Measurements from ENCODE around the gene MAG. TPM values are rescaled to one million over a fixed set of nuclear protein-coding genes. Genes with fewer than 3 reads are reported as not detected.
A peak's percentile ranks its signal among the peaks of the same experiment; 100 is the strongest.

The MAG gene
- total and polyA plus RNA-seq, 2 of the 13 experiments (the other 11 are each of a cell fraction or from before 2014, with no cell fraction given): 0.20 to 1.3 TPM

GRCh38 chr19:35248310-35249145 lies 43.4 kb upstream of the MAG start, which contains the start of gene LSR (continued):
- TF ChIP-seq SAP130 (CRISPR knock-in tag; IDR thresholded peaks at IDR 0.05; ENCODE audit: low read depth): peak; percentile 83
- TF ChIP-seq THAP8 (CRISPR knock-in tag; IDR thresholded peaks at IDR 0.05; ENCODE audit: borderline replicate concordance): no peak
- peak; percentile 91; the same call in 1 of the 2 replicates for TF ChIP-seq NONO (IDR thresholded peaks at IDR 0.05)
- peak; percentile 97 for TF ChIP-seq NONO (CRISPR knock-in tag; conservative IDR thresholded peaks at IDR 0.05)
- TF ChIP-seq PREB (CRISPR knock-in tag; IDR thresholded peaks at IDR 0.05): peak; percentile 68; the same call in 1 of the 2 replicates
- TF ChIP-seq ZNF773 (CRISPR knock-in tag; IDR thresholded peaks at IDR 0.05; ENCODE audit: borderline replicate concordance): peak; percentile 77; the same call in 1 of the 2 replicates
- no peak; the same call in 1 of the 2 replicates for TF ChIP-seq ZNF629 (CRISPR knock-in tag; conservative IDR thresholded peaks at IDR 0.05)
- 0 out of 2 replicates have a peak, but pooled peaks have one; percentile 88 for TF ChIP-seq ZNF547 (CRISPR knock-in tag; IDR thresholded peaks at IDR 0.05)
- no peak for TF ChIP-seq FOXO4 (CRISPR knock-in tag; conservative IDR thresholded peaks at IDR 0.05)
- TF ChIP-seq HDAC6 (IDR thresholded peaks at IDR 0.05; ENCODE audit: low read depth, low read length): no peak
- TF ChIP-seq NRL (CRISPR knock-in tag; IDR thresholded peaks at IDR 0.05; ENCODE audit: borderline replicate concordance): no peak; the same call in 1 of the 2 replicates
- no peak for TF ChIP-seq ARID3A (IDR thresholded peaks at IDR 0.05; ENCODE audit: low read depth, low read length)
- peak; percentile 18; the same call in 1 of the 2 replicates for TF ChIP-seq ZNF503 (CRISPR knock-in tag; IDR thresholded peaks at IDR 0.05)
- TF ChIP-seq ZNF572 (CRISPR knock-in tag; IDR thresholded peaks at IDR 0.05): 0 out of 2 replicates have a peak, but pooled peaks have one; percentile 14
- TF ChIP-seq PTBP1 (IDR thresholded peaks at IDR 0.05; ENCODE audit: low read depth, low read length, poor library complexity, severe bottlenecking): no peak
- peak; percentile 53; the same call in 1 of the 2 replicates for TF ChIP-seq ZFP36L1 (CRISPR knock-in tag; IDR thresholded peaks at IDR 0.05)
- peak; percentile 43 for TF ChIP-seq TFDP2 (CRISPR knock-in tag; IDR thresholded peaks at IDR 0.05)
- no peak for TF ChIP-seq ZNF484 (CRISPR knock-in tag; IDR thresholded peaks at IDR 0.05; ENCODE audit: borderline replicate concordance, low read depth)
- no peak; the same call in 1 of the 2 replicates for TF ChIP-seq ZNF367 (CRISPR knock-in tag; IDR thresholded peaks at IDR 0.05; ENCODE audit: borderline replicate concordance)
- TF ChIP-seq NKX3-1 (CRISPR knock-in tag; IDR thresholded peaks at IDR 0.05): no peak; the same call in 1 of the 2 replicates
